ENCODE results near the gene SOBP.

GRCh38 chr6:107656883-107657282 lies 167.0 kb downstream of the SOBP start:
- TF ChIP-seq CTCF (IDR thresholded peaks at IDR 0.05) (no peak), ZFX (IDR thresholded peaks at IDR 0.05; ENCODE audit: borderline replicate concordance) (no peak)

All from 22Rv1 (cell line).